B cell (primary cell): Measurements from ENCODE around the gene DCBLD1. TPM values are rescaled to one million over a fixed set of nuclear protein-coding genes. Genes with fewer than 3 reads are reported as not detected.

Experiments
- ATAC-seq: fragments of 200-7000 bp; cut with Tn5 transposase; one replicate; pipeline ENCODE4 v1.10.0; 2021; ENCODE audit warnings: low read depth, mild to moderate bottlenecking, moderate number of reproducible peaks, moderate library complexity
- CTCF ChIA-PET: fragments of 350-600 bp; sonication (Branson Sonifier 250); formaldehyde crosslinking; loops from one replicate; lab custom pipeline; 2021; ENCODE audit warnings: antibody characterized with exemption, inconsistent platforms; lab: Charles Lee
- POLR2A ChIA-PET: fragments of 350-600 bp; sonication (Branson Sonifier 250); formaldehyde crosslinking; loops from one replicate; lab custom pipeline; 2021; ENCODE audit warnings: antibody characterized with exemption; lab: Charles Lee
- DNase-seq: peaks from one replicate; pipeline ENCODE4 v3.0.0; 2013
- H2AFZ ChIP-seq: 2 replicates; pipeline ENCODE4 v1.6.1; 2012; ENCODE audit warnings: mild to moderate bottlenecking, low read depth, low read length; ENCODE audit not compliant: insufficient read depth, poor library complexity, severe bottlenecking
- H3K27ac ChIP-seq, 2 donors: 1 replicate in 1 of 2; 2 replicates in 1 of 2; pipeline ENCODE4 v1.5.1; 2012 to 2013; ENCODE audit warnings: low read length in 2 of 2, mild to moderate bottlenecking in 2 of 2, moderate library complexity in 1 of 2
- H3K27me3 ChIP-seq, 4 experiments: fragments of 200-600 bp in 1 of 4; sonication (generic) in 1 of 4; replicated peaks in 1 of 4; 1 replicate in 2 of 4; 2 replicates in 2 of 4; pipeline versions ENCODE4 v1.6.1 to v1.7.0; 2013 to 2016; ENCODE audit warnings: low read length in 3 of 4, mild to moderate bottlenecking in 2 of 4, mixed read lengths in 1 of 4, moderate library complexity in 1 of 4; ENCODE audit not compliant: insufficient read depth in 4 of 4, control insufficient read depth in 3 of 4; ENCODE audit errors: control extremely low read depth in 1 of 4
- H3K36me3 ChIP-seq, 2 experiments: replicated peaks in 1 of 2; 1 replicate in 1 of 2; 2 replicates in 1 of 2; pipeline versions ENCODE4 v1.6.1 to v1.7.1; 2013; ENCODE audit warnings: low read length in 1 of 2; ENCODE audit not compliant: insufficient read depth in 2 of 2, control insufficient read depth in 1 of 2; ENCODE audit errors: control extremely low read depth in 1 of 2, extremely low read depth in 1 of 2
- H3K4me1 ChIP-seq, 2 donors: fragments of 200-600 bp in 1 of 2; sonication (generic) in 1 of 2; 1 replicate in 1 of 2; 2 replicates in 1 of 2; pipeline versions ENCODE4 v1.5.1 to v1.6.1; 2013 to 2017; ENCODE audit warnings: low read length in 2 of 2; ENCODE audit not compliant: control insufficient read depth in 2 of 2, insufficient read depth in 2 of 2
- H3K4me2 ChIP-seq: replicated peaks from 2 replicates; pipeline ENCODE3; 2012; ENCODE audit warnings: mild to moderate bottlenecking, low read depth, low read length; ENCODE audit not compliant: poor library complexity, severe bottlenecking
- H3K4me3 ChIP-seq, 5 experiments: fragments of 200-600 bp in 1 of 5; sonication (generic) in 1 of 5; 1 replicate in 3 of 5; 2 replicates in 2 of 5; pipeline versions ENCODE4 v1.5.1 to v1.7.0; 2011 to 2016; ENCODE audit warnings: low read length in 4 of 5, mild to moderate bottlenecking in 4 of 5, low read depth in 2 of 5, control low read depth in 1 of 5, moderate library complexity in 1 of 5; ENCODE audit not compliant: insufficient read depth in 1 of 5; ENCODE audit errors: control extremely low read depth in 1 of 5, extremely low read depth in 1 of 5
- H3K79me2 ChIP-seq: fragments of 200-600 bp; sonication (generic); one replicate; pipeline ENCODE4 v1.6.0; 2016; ENCODE audit warnings: low read length; ENCODE audit not compliant: control insufficient read depth, insufficient read depth
- H3K9ac ChIP-seq: fragments of 200-600 bp; sonication (generic); 2 replicates; pipeline ENCODE4 v1.6.1; 2017; ENCODE audit warnings: mild to moderate bottlenecking, low read length, moderate library complexity
- H3K9me3 ChIP-seq, 3 donors: one replicate each; pipeline versions ENCODE4 v1.6.1 to v1.7.1; 2013; ENCODE audit warnings: low read length in 2 of 3; ENCODE audit not compliant: control insufficient read depth in 2 of 3, insufficient read depth in 1 of 3; ENCODE audit errors: control extremely low read depth in 1 of 3
- H4K20me1 ChIP-seq: 2 replicates; pipeline ENCODE4 v1.6.0; 2012; ENCODE audit warnings: mild to moderate bottlenecking, low read length; ENCODE audit not compliant: insufficient read depth, control insufficient read depth, poor library complexity, severe bottlenecking
- H3K27ac Mint-ChIP-seq: one replicate; pipeline ENCODE4 v1.8.0; 2021; ENCODE audit warnings: mixed read lengths
- H3K27me3 Mint-ChIP-seq: one replicate; pipeline ENCODE4 v1.8.0; 2021; ENCODE audit warnings: mixed read lengths
- H3K4me1 Mint-ChIP-seq: one replicate; pipeline ENCODE4 v1.8.0; 2021; ENCODE audit warnings: mixed read lengths
- H3K4me3 Mint-ChIP-seq: one replicate; pipeline ENCODE4 v1.8.0; 2021; ENCODE audit warnings: mixed read lengths
- H3K9me3 Mint-ChIP-seq: one replicate; pipeline ENCODE4 v1.8.0; 2022; ENCODE audit warnings: mixed read lengths; ENCODE audit not compliant: insufficient read depth
- CTCF ChIP-seq: fragments of 200-600 bp; IDR thresholded peaks from one replicate; pipeline ENCODE4 v1.8.0; 2022; ENCODE audit warnings: antibody characterized with exemption, mild to moderate bottlenecking
- EZH2 ChIP-seq: IDR thresholded peaks from 2 replicates; pipeline ENCODE4 v1.6.1; 2012; ENCODE audit warnings: borderline replicate concordance, low read depth, mild to moderate bottlenecking, moderate library complexity, low read length; ENCODE audit not compliant: insufficient read depth, poor library complexity, severe bottlenecking
- WGBS: methylation state at CpG from one replicate; pipeline ENCODE4 v1.1.5; 2013; ENCODE audit warnings: missing lambda C conversion rate; ENCODE audit not compliant: insufficient coverage; 5-methylcytosine and 5-hydroxymethylcytosine counted together
- intact Hi-C: fragments of 100-400 bp; cut with micrococcal nuclease; formaldehyde crosslinking; loops from one replicate; pipeline ENCODE4 v1.10.0; 2022
- polyA plus RNA-seq: library from polyadenylated mRNA; depleted of rRNA; stranded (reverse); fragments of >200 nt; gene quantifications from 2 replicates; pipeline ENCODE4 v1.2.3, GENCODE V29; 2012
- total RNA-seq, 2 donors: library from RNA; stranded (reverse); fragments of 120-200 nt in 1 of 2; gene quantifications; 1 replicate in 1 of 2; 2 replicates in 1 of 2; pipeline versions ENCODE4 v1.2.3 to v1.2.4, GENCODE V29; 2013 to 2022

Gene DCBLD1
- total and polyA plus RNA-seq, 2 donors (not counting 1 experiment from before 2014, with no cell fraction given): 0.21 to 0.37 TPM

GRCh38 chr6:117520603-117521395 lies 38.3 kb downstream of the DCBLD1 start:
- Histone ChIP-seq H3K9me3 (no peaks in the 10 kb centered on the region), H3K4me2 (no peak overlapping the region), H3K27ac (no peak overlapping the region), H3K4me1 (no peaks in the 10 kb centered on the region), H2AFZ (no peak overlapping the region), H3K79me2 (no peaks in the 10 kb centered on the region), H3K36me3 (no peaks in the 10 kb centered on the region), H3K27me3 (peaks cover 0 to 3% (median 0%) of the 10 kb centered on the region in 4 experiments), H3K9ac (no peak overlapping the region), H4K20me1 (no peaks in the 10 kb centered on the region), H3K4me3 (no peak overlapping the region)
- ATAC-seq (no peak), DNase-seq (no peak)
- Mint-ChIP-seq H3K4me1 (no peaks in the 10 kb centered on the region), H3K27me3 (peaks cover 25% of the 10 kb centered on the region), H3K4me3 (no peak overlapping the region), H3K9me3 (no peaks in the 10 kb centered on the region), H3K27ac (no peak overlapping the region)
- 94% methylated on average over 2 of the region's 4 CpGs for WGBS
- ChIA-PET CTCF (no interaction called here), POLR2A (no interaction called here)
- intact Hi-C loops: no loop called here
- no peak for TF ChIP-seq CTCF
- no peak for TF ChIP-seq EZH2

GRCh38 chr6:117521791-117522502 lies 39.5 kb downstream of the DCBLD1 start:
- H3K27ac Mint-ChIP-seq: no peak overlapping the region
- H3K4me1 ChIP-seq: no peaks in the 10 kb centered on the region
- CTCF ChIA-PET: no interaction called here
- no peaks in the 10 kb centered on the region for H3K4me1 Mint-ChIP-seq
- no peaks in the 10 kb centered on the region for H3K9me3 Mint-ChIP-seq
- H3K4me3 Mint-ChIP-seq: no peak overlapping the region
- H3K4me2 ChIP-seq: no peak overlapping the region
- no peaks in the 10 kb centered on the region for H3K79me2 ChIP-seq
- H4K20me1 ChIP-seq: no peaks in the 10 kb centered on the region
- H3K9ac ChIP-seq: no peak overlapping the region
- POLR2A ChIA-PET: no interaction called here
- TF ChIP-seq CTCF (no peak), EZH2 (no peak)
- intact Hi-C loops: no loop called here
- H3K27me3 Mint-ChIP-seq: peaks cover 23% of the 10 kb centered on the region
- 100% methylated on average over 2 of the region's 5 CpGs for WGBS
- H3K27me3 ChIP-seq: peaks cover 0 to 3% (median 0%) of the 10 kb centered on the region in 4 experiments
- no peak for ATAC-seq
- no peak for DNase-seq
- H2AFZ ChIP-seq: no peak overlapping the region
- H3K27ac ChIP-seq: no peak overlapping the region
- H3K4me3 ChIP-seq: no peak overlapping the region
- H3K9me3 ChIP-seq: no peaks in the 10 kb centered on the region
- no peaks in the 10 kb centered on the region for H3K36me3 ChIP-seq
